ENCODE data around the gene ART5.

DNA sequence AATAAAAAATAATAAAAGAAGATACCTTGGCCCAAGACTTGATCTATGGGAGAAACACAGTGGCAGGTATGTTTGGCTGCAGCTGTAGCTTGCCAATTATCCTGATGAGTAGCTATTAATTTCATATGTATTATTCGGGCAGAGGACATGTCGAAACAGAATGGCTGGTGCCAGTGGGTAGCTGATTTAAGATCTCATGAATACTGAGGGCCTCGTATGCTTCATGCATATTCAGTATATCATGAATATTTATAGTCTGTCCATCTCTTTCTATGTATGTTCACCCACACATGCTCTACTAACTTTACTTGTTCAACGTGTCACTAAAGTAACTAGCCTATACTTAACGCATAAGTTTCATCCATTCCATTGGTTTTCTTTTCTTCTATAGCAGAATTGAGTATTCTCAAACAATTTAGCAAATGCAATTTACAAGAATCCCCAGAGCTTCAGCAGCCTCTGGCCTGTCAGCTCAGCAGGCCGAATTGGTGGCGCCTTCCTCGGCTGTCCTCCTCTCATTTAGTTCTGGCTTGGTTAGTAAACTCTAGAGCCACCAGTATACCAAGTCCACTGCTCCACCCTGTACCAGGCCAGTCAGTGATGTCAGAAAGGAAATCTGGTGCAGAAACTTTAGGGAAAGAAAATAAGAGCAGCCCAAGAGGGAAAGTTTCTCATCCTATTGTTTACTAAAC lies 17.9 kb downstream of the ART5 start:
- TF ChIP-seq, protein P1, sequence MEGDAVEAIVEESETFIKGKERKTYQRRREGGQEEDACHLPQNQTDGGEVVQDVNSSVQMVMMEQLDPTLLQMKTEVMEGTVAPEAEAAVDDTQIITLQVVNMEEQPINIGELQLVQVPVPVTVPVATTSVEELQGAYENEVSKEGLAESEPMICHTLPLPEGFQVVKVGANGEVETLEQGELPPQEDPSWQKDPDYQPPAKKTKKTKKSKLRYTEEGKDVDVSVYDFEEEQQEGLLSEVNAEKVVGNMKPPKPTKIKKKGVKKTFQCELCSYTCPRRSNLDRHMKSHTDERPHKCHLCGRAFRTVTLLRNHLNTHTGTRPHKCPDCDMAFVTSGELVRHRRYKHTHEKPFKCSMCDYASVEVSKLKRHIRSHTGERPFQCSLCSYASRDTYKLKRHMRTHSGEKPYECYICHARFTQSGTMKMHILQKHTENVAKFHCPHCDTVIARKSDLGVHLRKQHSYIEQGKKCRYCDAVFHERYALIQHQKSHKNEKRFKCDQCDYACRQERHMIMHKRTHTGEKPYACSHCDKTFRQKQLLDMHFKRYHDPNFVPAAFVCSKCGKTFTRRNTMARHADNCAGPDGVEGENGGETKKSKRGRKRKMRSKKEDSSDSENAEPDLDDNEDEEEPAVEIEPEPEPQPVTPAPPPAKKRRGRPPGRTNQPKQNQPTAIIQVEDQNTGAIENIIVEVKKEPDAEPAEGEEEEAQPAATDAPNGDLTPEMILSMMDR (conservative IDR thresholded peaks at IDR 0.05): no peak
- TF ChIP-seq EZH2 (IDR thresholded peaks at IDR 0.05; ENCODE audit: low read depth): no peak

Data from PC-9 (cell line).